Peyer's patch (tissue), 4 donors: Measurements from ENCODE around the gene STK31.

Experiments used
- POLR2A ChIP-seq, 2 donors: fragments of 450-650 bp; IDR thresholded peaks; one replicate each; pipeline ENCODE4 v1.5.1; 2017; ENCODE audit warnings: antibody characterized with exemption in 2 of 2, mild to moderate bottlenecking in 2 of 2, moderate library complexity in 2 of 2
- TF ChIP-seq, protein P1 (sequence below), 6 experiments: fragments of 450-650 bp in 4 of 6; fragments of 200-600 bp in 2 of 6; sonication (generic) in 1 of 6; IDR thresholded peaks; one replicate each; pipeline ENCODE4 v1.5.1; 2017 to 2019; ENCODE audit warnings: antibody characterized with exemption in 6 of 6, mild to moderate bottlenecking in 3 of 6, moderate library complexity in 1 of 6

DNA sequence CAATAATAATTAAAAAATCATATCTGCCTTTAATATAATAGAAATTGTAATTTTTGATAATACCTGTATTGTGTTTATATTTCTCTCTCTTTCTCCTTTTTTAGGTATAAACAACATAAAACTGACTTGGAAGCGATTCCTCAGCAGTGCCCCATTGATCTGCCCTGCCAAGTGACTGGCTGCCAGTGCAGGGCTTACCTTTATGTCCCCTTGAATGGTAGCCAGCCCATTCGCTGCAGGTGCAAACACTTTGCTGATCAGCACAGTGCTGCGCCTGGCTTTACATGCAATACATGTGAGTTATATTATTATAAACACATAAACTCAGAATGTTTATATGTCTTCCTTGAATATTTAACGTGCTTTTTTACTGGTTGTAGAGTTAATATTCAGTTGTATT is 20.9 kb upstream of the STK31 start:
- TF ChIP-seq, protein P1, sequence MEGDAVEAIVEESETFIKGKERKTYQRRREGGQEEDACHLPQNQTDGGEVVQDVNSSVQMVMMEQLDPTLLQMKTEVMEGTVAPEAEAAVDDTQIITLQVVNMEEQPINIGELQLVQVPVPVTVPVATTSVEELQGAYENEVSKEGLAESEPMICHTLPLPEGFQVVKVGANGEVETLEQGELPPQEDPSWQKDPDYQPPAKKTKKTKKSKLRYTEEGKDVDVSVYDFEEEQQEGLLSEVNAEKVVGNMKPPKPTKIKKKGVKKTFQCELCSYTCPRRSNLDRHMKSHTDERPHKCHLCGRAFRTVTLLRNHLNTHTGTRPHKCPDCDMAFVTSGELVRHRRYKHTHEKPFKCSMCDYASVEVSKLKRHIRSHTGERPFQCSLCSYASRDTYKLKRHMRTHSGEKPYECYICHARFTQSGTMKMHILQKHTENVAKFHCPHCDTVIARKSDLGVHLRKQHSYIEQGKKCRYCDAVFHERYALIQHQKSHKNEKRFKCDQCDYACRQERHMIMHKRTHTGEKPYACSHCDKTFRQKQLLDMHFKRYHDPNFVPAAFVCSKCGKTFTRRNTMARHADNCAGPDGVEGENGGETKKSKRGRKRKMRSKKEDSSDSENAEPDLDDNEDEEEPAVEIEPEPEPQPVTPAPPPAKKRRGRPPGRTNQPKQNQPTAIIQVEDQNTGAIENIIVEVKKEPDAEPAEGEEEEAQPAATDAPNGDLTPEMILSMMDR (IDR thresholded peaks at IDR 0.05), result no peak
- TF ChIP-seq POLR2A (IDR thresholded peaks at IDR 0.05), result no peak
